Astrocyte of the spinal cord (primary cell): ENCODE measurements around the gene ZMPSTE24.
A peak's percentile ranks its signal among the peaks of the same experiment; 100 is the strongest.

ENCODE experiments used
- DNase-seq: peaks from one replicate; pipeline ENCODE4 v3.0.0; 2011; ENCODE audit warnings: low read depth, low spot score
- H3K4me3 ChIP-seq: 2 replicates; pipeline ENCODE4 v1.5.1; 2011; ENCODE audit warnings: low read depth, mild to moderate bottlenecking, low read length, moderate library complexity
- in situ Hi-C: cut with HindIII; loops from 2 replicates; pipeline ENCODE4 v1.10.0; 2017; ENCODE audit warnings: low sequenced_read_pairs
- TF ChIP-seq, protein P1 (sequence below): IDR thresholded peaks from 2 replicates; pipeline ENCODE4 v1.5.1; 2012; ENCODE audit warnings: low read depth, mild to moderate bottlenecking, low read length, inconsistent platforms

ZMPSTE24 gene

GRCh38 chr1:40266786-40267535, 8.9 kb downstream of the ZMPSTE24 start:
- no peak for DNase-seq
- in situ Hi-C loops, result no loop called here
- TF ChIP-seq, protein P1, sequence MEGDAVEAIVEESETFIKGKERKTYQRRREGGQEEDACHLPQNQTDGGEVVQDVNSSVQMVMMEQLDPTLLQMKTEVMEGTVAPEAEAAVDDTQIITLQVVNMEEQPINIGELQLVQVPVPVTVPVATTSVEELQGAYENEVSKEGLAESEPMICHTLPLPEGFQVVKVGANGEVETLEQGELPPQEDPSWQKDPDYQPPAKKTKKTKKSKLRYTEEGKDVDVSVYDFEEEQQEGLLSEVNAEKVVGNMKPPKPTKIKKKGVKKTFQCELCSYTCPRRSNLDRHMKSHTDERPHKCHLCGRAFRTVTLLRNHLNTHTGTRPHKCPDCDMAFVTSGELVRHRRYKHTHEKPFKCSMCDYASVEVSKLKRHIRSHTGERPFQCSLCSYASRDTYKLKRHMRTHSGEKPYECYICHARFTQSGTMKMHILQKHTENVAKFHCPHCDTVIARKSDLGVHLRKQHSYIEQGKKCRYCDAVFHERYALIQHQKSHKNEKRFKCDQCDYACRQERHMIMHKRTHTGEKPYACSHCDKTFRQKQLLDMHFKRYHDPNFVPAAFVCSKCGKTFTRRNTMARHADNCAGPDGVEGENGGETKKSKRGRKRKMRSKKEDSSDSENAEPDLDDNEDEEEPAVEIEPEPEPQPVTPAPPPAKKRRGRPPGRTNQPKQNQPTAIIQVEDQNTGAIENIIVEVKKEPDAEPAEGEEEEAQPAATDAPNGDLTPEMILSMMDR, result no peak
- H3K4me3 ChIP-seq, result no peak overlapping the region

GRCh38 chr1:40267767-40268187, 9.7 kb downstream of the ZMPSTE24 start:
- DNase-seq, result peak; percentile 91
- TF ChIP-seq, protein P1, result no peak
- in situ Hi-C loops, result no loop called here
- H3K4me3 ChIP-seq, result no peak overlapping the region

GRCh38 chr1:40268211-40268610, 10.2 kb downstream of the ZMPSTE24 start:
- TF ChIP-seq, protein P1, result no peak
- no peak for DNase-seq
- in situ Hi-C loops, result no loop called here
- H3K4me3 ChIP-seq, result no peak overlapping the region

DNA sequence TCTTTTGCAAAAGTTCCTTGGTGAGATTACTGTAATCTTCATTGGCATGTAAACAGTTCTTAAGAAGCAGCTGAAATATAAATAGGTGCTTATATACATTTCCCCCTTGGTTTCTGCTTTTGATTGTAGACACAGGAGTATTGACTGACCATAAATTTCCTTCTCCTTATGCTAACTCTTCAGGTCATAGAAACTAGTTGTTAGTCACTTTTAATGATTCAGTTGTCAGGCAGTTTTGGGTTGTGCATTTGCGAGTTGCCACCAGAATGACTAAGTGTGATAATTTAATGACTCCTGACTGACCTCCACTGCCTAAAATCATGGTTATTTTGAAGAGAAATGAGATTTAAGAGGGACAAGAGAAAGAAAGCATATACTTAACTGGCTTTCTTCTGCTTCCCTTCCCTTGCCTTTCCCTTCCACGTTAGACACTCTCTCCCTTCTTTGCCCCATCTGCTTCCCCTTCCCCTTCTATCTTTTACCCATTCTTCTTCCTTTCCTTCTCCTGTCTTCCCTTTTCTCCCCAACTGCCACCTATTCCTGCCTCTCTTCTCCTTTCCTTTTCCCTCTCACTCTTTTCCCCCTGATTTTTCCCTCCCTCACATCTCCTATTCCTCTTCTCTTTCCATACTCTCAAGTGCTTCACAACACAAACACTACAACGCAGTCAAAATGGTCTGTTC, 12.3 kb downstream of the ZMPSTE24 start:
- in situ Hi-C loops, result no loop called here
- TF ChIP-seq, protein P1, result no peak
- no peak for DNase-seq
- H3K4me3 ChIP-seq, result no peak overlapping the region

DNA sequence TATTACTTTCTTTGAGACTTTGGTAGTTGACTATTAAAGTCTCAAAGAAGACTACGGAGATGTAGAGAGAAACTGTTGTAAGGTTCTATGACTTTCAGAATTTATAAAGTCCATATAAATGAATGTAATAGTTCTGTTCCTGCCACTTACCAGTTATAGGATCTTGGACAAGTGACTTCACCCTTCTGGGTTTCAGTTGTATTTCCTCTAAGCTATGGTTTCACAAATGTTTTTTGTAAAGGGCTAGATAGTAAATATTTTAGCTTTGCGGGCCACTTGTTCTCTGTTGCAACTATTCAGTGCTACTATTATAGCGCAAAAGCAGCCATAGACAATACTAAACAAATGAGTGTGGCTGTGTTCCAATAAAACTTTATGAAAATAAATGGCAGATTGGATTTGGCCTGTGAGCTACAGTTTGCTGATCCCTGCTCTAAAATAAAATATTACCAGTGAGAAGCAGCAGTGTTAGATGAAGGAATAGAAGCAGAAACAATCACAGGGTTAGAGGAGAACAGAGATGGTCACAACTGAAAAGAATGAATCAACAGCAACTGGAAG, 14.7 kb downstream of the ZMPSTE24 start:
- in situ Hi-C loops, result no loop called here
- DNase-seq, result no peak
- TF ChIP-seq, protein P1, result no peak
- H3K4me3 ChIP-seq, result no peak overlapping the region

- DNase-seq, result no peak
- TF ChIP-seq, protein P1, result no peak
- H3K4me3 ChIP-seq, result no peak overlapping the region
- in situ Hi-C loops, result no loop called here
Observed at GRCh38 chr1:40273547-40274166, 15.6 kb downstream of the ZMPSTE24 start.
